Fibroblast of villous mesenchyme (primary cell): ENCODE measurements around the gene RERE. TPM values are rescaled to one million over a fixed set of nuclear protein-coding genes. Genes with fewer than 3 reads are reported as not detected.

Source experiments
- DNase-seq: peaks from one replicate; pipeline ENCODE4 v3.0.0-alpha.2; 2010; ENCODE audit warnings: low read depth
- H3K4me3 ChIP-seq: 2 replicates; pipeline ENCODE4 v1.5.1; 2011; ENCODE audit warnings: low read depth, mild to moderate bottlenecking, low read length
- CTCF ChIP-seq: IDR thresholded peaks from 2 replicates; pipeline ENCODE4 v1.5.1; 2012; ENCODE audit warnings: low read depth, mild to moderate bottlenecking, low read length; ENCODE audit not compliant: insufficient read depth
- total RNA-seq: library from RNA; depleted of rRNA; stranded (reverse); fragments of >200 nt; gene quantifications from 2 replicates; pipeline ENCODE4 v1.2.3, GENCODE V29; 2012

The RERE gene
- total RNA-seq, 1 donor: 51.4 TPM

GRCh38 chr1:8589571-8589970 lies 227.9 kb downstream of the RERE start:
- no peak for DNase-seq
- no peak for TF ChIP-seq CTCF
- H3K4me3 ChIP-seq: no peak overlapping the region

- TF ChIP-seq CTCF: no peak
- no peak overlapping the region for H3K4me3 ChIP-seq
- no peak for DNase-seq
These were observed 229.7 kb downstream of the RERE start for GRCh38 chr1:8587784-8588183.

GRCh38 chr1:8586438-8586837 lies 231.0 kb downstream of the RERE start:
- no peak for TF ChIP-seq CTCF
- peak; percentile 41 for DNase-seq
- H3K4me3 ChIP-seq: no peak overlapping the region

GRCh38 chr1:8584316-8584715 lies 233.1 kb downstream of the RERE start:
- H3K4me3 ChIP-seq: no peak overlapping the region
- no peak for DNase-seq
- no peak for TF ChIP-seq CTCF

- DNase-seq: peak; percentile 89
- no peak overlapping the region for H3K4me3 ChIP-seq
- no peak for TF ChIP-seq CTCF
These were observed 234.4 kb downstream of the RERE start for GRCh38 chr1:8583031-8583430.

- DNase-seq: no peak
- no peak for TF ChIP-seq CTCF
- no peak overlapping the region for H3K4me3 ChIP-seq
These were observed 236.9 kb downstream of the RERE start for GRCh38 chr1:8580566-8580965.

GRCh38 chr1:8578936-8579335 lies 238.5 kb downstream of the RERE start:
- no peak overlapping the region for H3K4me3 ChIP-seq
- TF ChIP-seq CTCF: no peak
- no peak for DNase-seq
